Loucy (cell line): ENCODE results near the gene DVL2.
"Not testable (repeated sequence)": the region's sequence is repeated elsewhere in the genome, so short reads cannot be mapped to it uniquely, and the experiment has no call there.

Experiments used
- H2AFZ ChIP-seq: fragments of 200-600 bp; sonication (generic); 2 replicates; pipeline ENCODE4 v1.6.0; 2016; ENCODE audit warnings: antibody characterized with exemption, mild to moderate bottlenecking, low read length, moderate library complexity
- H3F3A ChIP-seq: fragments of 200-600 bp; 2 replicates; pipeline ENCODE4 v1.6.0; 2016; ENCODE audit warnings: antibody characterized with exemption, low read depth, mild to moderate bottlenecking
- H3K27me3 ChIP-seq: fragments of 200-600 bp; sonication (generic); 2 replicates; pipeline ENCODE4 v1.6.1; 2014; ENCODE audit warnings: low read length, mild to moderate bottlenecking; ENCODE audit not compliant: insufficient read depth, poor library complexity, severe bottlenecking
- H3K36me3 ChIP-seq: fragments of 200-600 bp; sonication (generic); 2 replicates; pipeline ENCODE4 v1.6.1; 2016; ENCODE audit warnings: low read length; ENCODE audit not compliant: insufficient read depth
- H3K4me1 ChIP-seq: fragments of 200-600 bp; sonication (generic); 2 replicates; pipeline ENCODE4 v1.5.1; 2014; ENCODE audit warnings: low read length, mild to moderate bottlenecking; ENCODE audit not compliant: insufficient read depth, poor library complexity, severe bottlenecking
- H3K4me2 ChIP-seq: fragments of 200-600 bp; sonication (generic); 2 replicates; pipeline ENCODE4 v1.6.0; 2014; ENCODE audit warnings: antibody characterized with exemption, low read length, low read depth, mild to moderate bottlenecking; ENCODE audit not compliant: poor library complexity, severe bottlenecking
- H3K4me3 ChIP-seq: fragments of 200-600 bp; sonication (generic); 2 replicates; pipeline ENCODE4 v1.5.1; 2014; ENCODE audit warnings: low read length, mild to moderate bottlenecking, mixed read lengths; ENCODE audit not compliant: poor library complexity, severe bottlenecking
- H3K79me2 ChIP-seq: fragments of 200-600 bp; sonication (generic); 2 replicates; pipeline ENCODE4 v1.6.1; 2014; ENCODE audit warnings: low read length; ENCODE audit not compliant: insufficient read depth
- H3K9ac ChIP-seq: fragments of 200-600 bp; sonication (generic); 2 replicates; pipeline ENCODE4 v1.6.0; 2014; ENCODE audit warnings: mild to moderate bottlenecking, low read depth, low read length, moderate library complexity; ENCODE audit not compliant: poor library complexity, severe bottlenecking
- H3K9me2 ChIP-seq: fragments of 200-600 bp; sonication (generic); replicated peaks from 2 replicates; pipeline ENCODE4 v1.6.1; 2016; ENCODE audit warnings: low read depth, low read length, mixed read lengths
- H3K9me3 ChIP-seq: fragments of 200-600 bp; sonication (generic); 2 replicates; pipeline ENCODE4 v1.6.1; 2014; ENCODE audit warnings: mild to moderate bottlenecking, antibody characterized with exemption, low read length, low read depth; ENCODE audit not compliant: insufficient read depth
- H4K20me1 ChIP-seq: fragments of 200-600 bp; sonication (generic); 2 replicates; pipeline ENCODE4 v1.6.0; 2014; ENCODE audit warnings: antibody characterized with exemption, low read length, mild to moderate bottlenecking; ENCODE audit not compliant: insufficient read depth, poor library complexity, severe bottlenecking
- EZH2phosphoT487 ChIP-seq: fragments of 200-600 bp; IDR thresholded peaks from 2 replicates; pipeline ENCODE4 v1.6.1; 2018; ENCODE audit warnings: antibody characterized with exemption, mild to moderate bottlenecking, moderate library complexity, borderline replicate concordance
- TF ChIP-seq, protein P1 (sequence below): fragments of 200-600 bp; sonication (generic); conservative IDR thresholded peaks from 2 replicates; pipeline ENCODE4 v1.5.1; 2014; ENCODE audit warnings: mild to moderate bottlenecking, antibody characterized with exemption, low read length

The DVL2 gene

DNA sequence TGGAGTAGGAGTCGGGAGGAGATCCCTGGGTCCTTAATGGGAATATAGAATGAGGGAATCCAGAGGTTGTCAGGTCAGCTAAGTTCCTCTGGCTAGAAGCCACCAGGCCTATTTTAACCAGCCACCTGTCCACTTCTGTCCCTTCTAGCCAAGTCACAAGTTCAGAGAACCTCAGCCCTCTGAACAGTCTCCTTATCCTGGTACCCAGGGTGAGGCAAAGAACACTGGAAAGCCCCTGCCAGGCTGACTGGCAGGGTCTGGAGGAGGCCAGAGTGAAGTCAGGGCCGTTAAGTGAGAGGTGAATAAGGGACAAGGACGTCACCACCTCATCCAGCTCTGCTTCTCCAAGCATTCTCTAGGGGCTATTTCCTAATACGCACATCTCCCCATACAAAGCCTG is 14.5 kb upstream of the DVL2 start:
- Histone ChIP-seq H3K4me3 (peak overlapping the region; percentile 84), H3K27me3 (no peaks in the 10 kb centered on the region), H2AFZ (no peak overlapping the region), H3K79me2 (peaks cover 70% of the 10 kb centered on the region), H3K36me3 (peaks cover 22% of the 10 kb centered on the region; the same call in 1 of the 2 replicates), H4K20me1 (peaks cover 47% of the 10 kb centered on the region), H3F3A (no peaks in the 10 kb centered on the region), H3K4me1 (peaks cover 33% of the 10 kb centered on the region), H3K4me2 (peak overlapping the region; percentile 99), H3K9me3 (no peaks in the 10 kb centered on the region), H3K9ac (peak overlapping the region; percentile 87), H3K9me2 (no peaks in the 10 kb centered on the region)
- no peak for TF ChIP-seq EZH2phosphoT487
- TF ChIP-seq, protein P1, sequence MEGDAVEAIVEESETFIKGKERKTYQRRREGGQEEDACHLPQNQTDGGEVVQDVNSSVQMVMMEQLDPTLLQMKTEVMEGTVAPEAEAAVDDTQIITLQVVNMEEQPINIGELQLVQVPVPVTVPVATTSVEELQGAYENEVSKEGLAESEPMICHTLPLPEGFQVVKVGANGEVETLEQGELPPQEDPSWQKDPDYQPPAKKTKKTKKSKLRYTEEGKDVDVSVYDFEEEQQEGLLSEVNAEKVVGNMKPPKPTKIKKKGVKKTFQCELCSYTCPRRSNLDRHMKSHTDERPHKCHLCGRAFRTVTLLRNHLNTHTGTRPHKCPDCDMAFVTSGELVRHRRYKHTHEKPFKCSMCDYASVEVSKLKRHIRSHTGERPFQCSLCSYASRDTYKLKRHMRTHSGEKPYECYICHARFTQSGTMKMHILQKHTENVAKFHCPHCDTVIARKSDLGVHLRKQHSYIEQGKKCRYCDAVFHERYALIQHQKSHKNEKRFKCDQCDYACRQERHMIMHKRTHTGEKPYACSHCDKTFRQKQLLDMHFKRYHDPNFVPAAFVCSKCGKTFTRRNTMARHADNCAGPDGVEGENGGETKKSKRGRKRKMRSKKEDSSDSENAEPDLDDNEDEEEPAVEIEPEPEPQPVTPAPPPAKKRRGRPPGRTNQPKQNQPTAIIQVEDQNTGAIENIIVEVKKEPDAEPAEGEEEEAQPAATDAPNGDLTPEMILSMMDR, result no peak

DNA sequence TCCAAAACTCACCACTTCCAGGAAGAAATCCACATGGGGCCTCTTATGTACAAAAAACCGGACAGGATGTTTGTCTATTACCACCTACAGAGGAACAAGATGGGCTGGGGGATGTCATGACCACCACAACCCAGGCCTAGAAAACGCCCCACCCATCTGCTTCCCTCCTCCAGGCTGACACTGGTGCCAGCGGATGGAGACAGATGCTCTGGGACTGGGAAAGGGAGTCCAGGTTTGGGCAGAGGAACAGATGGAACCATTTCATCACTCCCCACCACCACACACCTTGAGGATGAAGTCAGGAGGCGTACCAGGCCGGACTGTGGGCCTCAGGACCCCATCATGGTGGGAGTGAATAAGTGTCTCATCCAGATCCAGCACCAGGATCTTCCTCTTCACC is 12.5 kb upstream of the DVL2 start:
- Histone ChIP-seq H3K9me3 (no peaks in the 10 kb centered on the region), H2AFZ (no peak overlapping the region), H3K9me2 (no peaks in the 10 kb centered on the region), H3K36me3 (peaks cover 23% of the 10 kb centered on the region; the same call in 1 of the 2 replicates), H3K4me3 (no peak overlapping the region), H3K4me2 (no peak overlapping the region), H3K4me1 (peaks cover 32% of the 10 kb centered on the region), H4K20me1 (peaks cover 38% of the 10 kb centered on the region), H3K79me2 (peaks cover 61% of the 10 kb centered on the region), H3F3A (0 out of 2 replicates have a peak, but pooled peaks cover 3% of the 10 kb centered on the region), H3K9ac (no peak overlapping the region), H3K27me3 (no peaks in the 10 kb centered on the region)
- TF ChIP-seq, protein P1, result no peak
- no peak for TF ChIP-seq EZH2phosphoT487

DNA sequence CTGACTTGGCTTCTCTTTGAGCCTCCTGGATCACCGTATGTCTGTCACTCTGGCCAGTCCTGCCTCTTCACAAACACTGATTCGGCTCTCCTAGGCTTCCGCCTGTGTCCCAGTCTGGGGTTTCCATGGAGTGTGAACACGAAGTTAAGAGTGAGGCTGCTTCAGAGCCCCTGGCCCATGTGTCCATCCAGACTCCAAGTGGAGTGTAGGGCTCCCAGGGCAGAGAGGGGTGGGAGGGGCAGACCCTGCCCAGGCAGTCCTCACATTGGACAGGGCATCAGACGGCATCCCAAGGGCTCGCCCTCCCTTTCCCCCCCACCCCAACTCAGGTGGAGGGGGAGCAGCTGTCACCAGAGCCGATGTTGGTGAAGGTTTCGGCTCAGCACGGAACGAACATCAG is 9.5 kb upstream of the DVL2 start:
- H3K9me3 ChIP-seq, H3K9ac ChIP-seq, H3K4me3 ChIP-seq, H2AFZ ChIP-seq, H3K9me2 ChIP-seq, H3F3A ChIP-seq, H3K27me3 ChIP-seq, H3K4me2 ChIP-seq: not testable (repeated sequence)
- Histone ChIP-seq H3K36me3 (peaks cover 23% of the 10 kb centered on the region; the same call in 1 of the 2 replicates), H4K20me1 (peaks cover 16% of the 10 kb centered on the region), H3K4me1 (peaks cover 29% of the 10 kb centered on the region), H3K79me2 (peaks cover 60% of the 10 kb centered on the region)

DNA sequence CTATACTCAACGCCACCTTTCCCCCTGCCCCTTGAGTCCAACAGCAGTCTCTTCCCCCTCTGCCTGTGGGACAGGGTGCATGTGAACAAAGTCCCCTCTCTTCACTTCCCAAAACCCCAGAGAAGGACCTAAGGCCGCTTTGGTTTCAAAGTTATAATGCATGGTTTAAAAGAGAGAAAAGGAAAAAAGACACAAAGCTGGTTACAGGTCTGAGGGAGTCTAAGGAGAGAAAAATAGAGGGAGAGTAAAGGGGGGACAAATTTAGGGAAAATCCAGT is 9.1 kb upstream of the DVL2 start:
- peaks cover 59% of the 10 kb centered on the region for H3K79me2 ChIP-seq
- H2AFZ ChIP-seq, result no peak overlapping the region

More for the DNA sequence above, 9.1 kb upstream of the DVL2 start:
- Histone ChIP-seq H3K4me1 (peaks cover 25% of the 10 kb centered on the region), H3K9me3 (no peaks in the 10 kb centered on the region), H3K4me2 (peak overlapping the region; percentile 75), H3K4me3 (peak overlapping the region; percentile 86), H3K36me3 (peaks cover 23% of the 10 kb centered on the region; the same call in 1 of the 2 replicates), H4K20me1 (peaks cover 12% of the 10 kb centered on the region), H3K9me2 (no peaks in the 10 kb centered on the region), H3K27me3 (peaks cover 5% of the 10 kb centered on the region), H3F3A (0 out of 2 replicates have a peak, but pooled peaks cover 3% of the 10 kb centered on the region), H3K9ac (no peak overlapping the region)
- TF ChIP-seq, protein P1, result no peak
- TF ChIP-seq EZH2phosphoT487, result no peak
